HepG2 (cell line): Measurements from ENCODE around the gene MMAA. TPM values are rescaled to one million over a fixed set of nuclear protein-coding genes. Genes with fewer than 3 reads are reported as not detected.
A peak's percentile ranks its signal among the peaks of the same experiment; 100 is the strongest.

Experiments
- ATAC-seq: fragments of 200-7000 bp; cut with Tn5 transposase; 3 replicates; pipeline ENCODE4 v1.9.1; 2020; ENCODE audit warnings: mild to moderate bottlenecking, moderate library complexity
- Bru-seq: library from RNA; stranded (reverse); fragments of 400-500 nt; gene quantifications from one replicate; lab custom pipeline; 2021; lab: Mats Ljungman, UMichigan
- BruChase-seq, 2 experiments: library from RNA; stranded (reverse); fragments of 400-500 nt; gene quantifications; one replicate each; lab custom pipeline; 2021; lab: Mats Ljungman, UMichigan
- BruUV-seq: library from RNA; stranded (reverse); fragments of 400-500 nt; replicated peaks from 2 replicates; lab custom pipeline; 2021; lab: Mats Ljungman, UMichigan
- CTCF ChIA-PET: fragments of 300-600 bp; formaldehyde crosslinking; extraction: SDS; loops from one replicate; lab custom pipeline; 2021; ENCODE audit warnings: low total read pairs, inconsistent platforms, low intra/inter-chr PET ratio; lab: Yijun Ruan, JAX
- POLR2A ChIA-PET: fragments of 350-600 bp; sonication (Branson Sonifier 250); formaldehyde crosslinking; loops from one replicate; lab custom pipeline; 2020; ENCODE audit warnings: antibody characterized with exemption, inconsistent platforms; lab: Yijun Ruan, JAX
- DNase-seq: peaks from one replicate; pipeline ENCODE4 v3.0.0-alpha.2; 2015; ENCODE audit warnings: low spot score
- FAIRE-seq: peaks from 3 replicates; lab custom pipeline; 2011; peaks lifted over from hg19 to GRCh38; lab: Jason Lieb, UNC
- H2AFZ ChIP-seq: one replicate; pipeline ENCODE4 v1.6.1; 2011; ENCODE audit warnings: low read length, inconsistent platforms
- H3K27ac ChIP-seq: fragments of 300-600 bp; 3 replicates; pipeline ENCODE4 v1.8.0; 2011; ENCODE audit warnings: mixed run types, mild to moderate bottlenecking, mixed read lengths, low read length, inconsistent platforms; ENCODE audit not compliant: insufficient read depth; ENCODE audit errors: extremely low read length
- H3K27me3 ChIP-seq, 2 experiments: fragments of 200-600 bp in 1 of 2; 2 replicates in 1 of 2; 3 replicates in 1 of 2; pipeline versions ENCODE4 v1.6.0 to v1.8.0; 2011; ENCODE audit warnings: low read length in 2 of 2, mild to moderate bottlenecking in 2 of 2, moderate library complexity in 2 of 2, inconsistent platforms in 1 of 2; ENCODE audit not compliant: insufficient read depth in 2 of 2, control insufficient read depth in 1 of 2
- H3K36me3 ChIP-seq, 2 experiments: fragments of 200-600 bp in 1 of 2; replicated peaks in 1 of 2; 2 replicates in 1 of 2; 3 replicates in 1 of 2; pipeline versions ENCODE4 v1.5.1 to v1.8.0; 2011; ENCODE audit warnings: low read length in 2 of 2, inconsistent platforms in 1 of 2; ENCODE audit not compliant: insufficient read depth in 2 of 2, control insufficient read depth in 1 of 2
- H3K4me1 ChIP-seq: 2 replicates; pipeline ENCODE4 v1.5.1; 2012; ENCODE audit warnings: low read length, inconsistent platforms; ENCODE audit not compliant: insufficient read depth
- H3K4me2 ChIP-seq: 2 replicates; pipeline ENCODE4 v1.6.0; 2011; ENCODE audit warnings: low read depth, low read length, inconsistent platforms
- H3K4me3 ChIP-seq, 3 experiments: fragments of 200-600 bp in 1 of 3; sonication (generic), shearing (Covaris generic) in 1 of 3; replicated peaks in 1 of 3; 2 replicates each; pipeline ENCODE4 v1.5.1; 2011 to 2016; ENCODE audit warnings: low read length in 3 of 3, inconsistent platforms in 2 of 3, low read depth in 2 of 3, mild to moderate bottlenecking in 2 of 3, control low read depth in 1 of 3, mixed read lengths in 1 of 3; ENCODE audit not compliant: insufficient read depth in 1 of 3
- H3K79me2 ChIP-seq: one replicate; pipeline ENCODE4 v1.6.1; 2011; ENCODE audit warnings: low read length, inconsistent platforms; ENCODE audit not compliant: insufficient read depth
- H3K9ac ChIP-seq: 2 replicates; pipeline ENCODE4 v1.6.0; 2011; ENCODE audit warnings: mild to moderate bottlenecking, low read depth, low read length, inconsistent platforms; ENCODE audit not compliant: insufficient read depth
- H3K9me3 ChIP-seq: 2 replicates; pipeline ENCODE4 v1.5.1; 2012; ENCODE audit warnings: mild to moderate bottlenecking, low read length
- H4K20me1 ChIP-seq: 2 replicates; pipeline ENCODE4 v1.6.0; 2011; ENCODE audit warnings: inconsistent platforms, mild to moderate bottlenecking, low read length, moderate library complexity; ENCODE audit not compliant: insufficient read depth
- BORCS8-MEF2B ChIP-seq: sonication (generic); formaldehyde crosslinking; IDR thresholded peaks from 2 replicates; pipeline ENCODE4 v1.8.0; 2022; ENCODE audit warnings: mild to moderate bottlenecking, missing genetic modification reagents
- ZNF251 ChIP-seq: sonication (generic); formaldehyde crosslinking; IDR thresholded peaks from 2 replicates; pipeline ENCODE4 v1.9.0; 2021; ENCODE audit warnings: mild to moderate bottlenecking, missing genetic modification reagents
- ZNF550 ChIP-seq: sonication (generic); formaldehyde crosslinking; IDR thresholded peaks from 2 replicates; pipeline ENCODE4 v1.4.0; 2020; ENCODE audit warnings: mild to moderate bottlenecking, missing genetic modification reagents, borderline replicate concordance
- ZNF577 ChIP-seq: sonication (generic); formaldehyde crosslinking; IDR thresholded peaks from 2 replicates; pipeline ENCODE4 v1.4.0; 2020; ENCODE audit warnings: mild to moderate bottlenecking, low read depth, missing genetic modification reagents, borderline replicate concordance
- ZNF670 ChIP-seq: sonication (generic); formaldehyde crosslinking; IDR thresholded peaks from 2 replicates; pipeline ENCODE4 v1.8.0; 2022; ENCODE audit warnings: mild to moderate bottlenecking, missing genetic modification reagents, borderline replicate concordance
- WGBS: methylation state at CpG from one replicate; pipeline ENCODE4 v1.1.6; 2017; ENCODE audit warnings: low lambda C conversion rate; 5-methylcytosine and 5-hydroxymethylcytosine counted together
- in situ Hi-C: cut with HindIII; loops from 2 replicates; pipeline ENCODE4 v1.10.0; 2017; ENCODE audit warnings: low pct_unique_long_range_greater_than_20kb; ENCODE audit not compliant: extremely low pct_ligation_motif_present
- intact Hi-C: fragments of 100-400 bp; cut with micrococcal nuclease; formaldehyde crosslinking; loops from one replicate; pipeline ENCODE4 v1.10.0; 2022; ENCODE audit not compliant: unreplicated experiment
- long read RNA-seq, 2 experiments: library from RNA in 1 of 2; library from polyadenylated mRNA in 1 of 2; stranded (forward) in 1 of 2; unstranded in 1 of 2; transcript quantifications; one replicate each; pipeline ENCODE4 v2.0.0, GENCODE V29; 2019 to 2022
- polyA minus RNA-seq, 3 experiments: library from RNA; depleted of rRNA, polyadenylated mRNA; stranded (reverse); fragments of >200 nt; gene quantifications; 2 replicates each; pipeline ENCODE4 v1.2.3, GENCODE V29; 2011; ENCODE audit warnings: low replicate concordance in 1 of 3
- polyA plus RNA-seq, 8 experiments: library from polyadenylated mRNA; depleted of rRNA in 3 of 8; stranded (reverse) in 7 of 8; unstranded in 1 of 8; fragments of >200 nt; fragmentation: Illumina TruSeq in 4 of 8; extraction: Trizol in 4 of 8; gene quantifications; 2 replicates each; pipeline versions ENCODE4 v1.2.1 to v1.2.3, GENCODE V29; 2011 to 2016; ENCODE audit warnings: low read depth in 4 of 8, missing spikeins in 1 of 8, mixed read lengths in 1 of 8; ENCODE audit not compliant: insufficient read depth in 1 of 8
- total RNA-seq, 5 experiments: library from RNA; depleted of rRNA; stranded (reverse); fragments of >200 nt; fragmentation: Illumina TruSeq; extraction: Trizol; gene quantifications; 2 replicates each; pipeline ENCODE4 v1.2.3, GENCODE V29; 2016; ENCODE audit warnings: low read depth in 1 of 5
- TF ChIP-seq, protein P1 (sequence below): sonication (generic); formaldehyde crosslinking; conservative IDR thresholded peaks from 2 replicates; pipeline ENCODE4 v1.5.0; 2020; ENCODE audit warnings: missing genetic modification reagents
- TF ChIP-seq, protein P2 (sequence below): sonication (generic); formaldehyde crosslinking; IDR thresholded peaks from 2 replicates; pipeline ENCODE4 v1.8.1; 2023; ENCODE audit warnings: missing genetic modification reagents, inconsistent platforms, borderline replicate concordance
- TF ChIP-seq, protein P3 (sequence below), 2 experiments: sonication (generic) in 1 of 2; formaldehyde crosslinking in 1 of 2; IDR thresholded peaks; 2 replicates each; pipeline versions ENCODE4 v1.4.0 to v1.6.1; 2016 to 2020; ENCODE audit warnings: borderline replicate concordance in 1 of 2, low read depth in 1 of 2, mild to moderate bottlenecking in 1 of 2, missing genetic modification reagents in 1 of 2

Gene MMAA
- total RNA-seq (2016; rRNA removed; fragmentation: Illumina TruSeq; extraction: Trizol) (2.8 and 4.5 TPM in 2 replicates), polyA plus RNA-seq (2011; rRNA removed) (1.0 and 1.3 TPM in 2 replicates), polyA minus RNA-seq (2011; rRNA and poly(A)+ RNA removed; ENCODE audit: low replicate concordance) (0.68 and 1.2 TPM in 2 replicates), Bru-seq, nascent RNA (percentile 39 among the genes with signal in this experiment), BruChase-seq, experiment 1, labeled RNA remaining after a 6-hour chase (percentile 30 among the genes with signal in this experiment), BruChase-seq, experiment 2, labeled RNA remaining after a 2-hour chase (percentile 34 among the genes with signal in this experiment)
- 0.51 and 0.88 TPM in 2 replicates for total RNA-seq (2016; cell fraction: cytosol; rRNA removed; fragmentation: Illumina TruSeq; extraction: Trizol; ENCODE audit: low read depth)
- 2.8 and 4.1 TPM in 2 replicates for total RNA-seq (2016; cell fraction: insoluble cytoplasmic fraction; rRNA removed; fragmentation: Illumina TruSeq; extraction: Trizol)
- total RNA-seq (2016; cell fraction: membrane; rRNA removed; fragmentation: Illumina TruSeq; extraction: Trizol): 0.55 and 1.2 TPM in 2 replicates
- 1.7 and 2.1 TPM in 2 replicates for total RNA-seq (2016; cell fraction: nucleus; rRNA removed; fragmentation: Illumina TruSeq; extraction: Trizol)
- polyA plus RNA-seq (2011; cell fraction: cytosol; rRNA removed): 0.32 and 0.59 TPM in 2 replicates
- polyA plus RNA-seq (2011; cell fraction: nucleus; rRNA removed): 0.23 and 0.50 TPM in 2 replicates
- polyA plus RNA-seq (2012): 1.1 and 2.0 TPM in 2 replicates
- polyA plus RNA-seq (2016; cell fraction: cytosol; fragmentation: Illumina TruSeq; extraction: Trizol; ENCODE audit: low read depth): 0.37 and 0.38 TPM in 2 replicates
- polyA plus RNA-seq (2016; cell fraction: insoluble cytoplasmic fraction; fragmentation: Illumina TruSeq; extraction: Trizol; ENCODE audit: low read depth): 3.4 and 4.2 TPM in 2 replicates
- polyA plus RNA-seq (2016; cell fraction: membrane; fragmentation: Illumina TruSeq; extraction: Trizol; ENCODE audit: low read depth): 0.52 and 0.68 TPM in 2 replicates
- polyA plus RNA-seq (2016; cell fraction: nucleus; fragmentation: Illumina TruSeq; extraction: Trizol; ENCODE audit: insufficient read depth, low read depth): 1.9 and 2.2 TPM in 2 replicates
- polyA minus RNA-seq (2011; cell fraction: cytosol; rRNA and poly(A)+ RNA removed): 0.62 and 0.69 TPM in 2 replicates
- 1.2 and 3.2 TPM in 2 replicates for polyA minus RNA-seq (2011; cell fraction: nucleus; rRNA and poly(A)+ RNA removed)
- long read RNA-seq, experiment 1, full-length matches to known transcripts: 1 of 1 reads
- long read RNA-seq, experiment 1, partial matches to known transcripts: 0 of 1 reads
- long read RNA-seq, experiment 1, other reads (novel, unspliced or antisense): 0 of 1 reads
- long read RNA-seq, experiment 2, partial matches to known transcripts: 0 of 1 reads
- long read RNA-seq, experiment 2, other reads (novel, unspliced or antisense): 1 of 1 reads

DNA sequence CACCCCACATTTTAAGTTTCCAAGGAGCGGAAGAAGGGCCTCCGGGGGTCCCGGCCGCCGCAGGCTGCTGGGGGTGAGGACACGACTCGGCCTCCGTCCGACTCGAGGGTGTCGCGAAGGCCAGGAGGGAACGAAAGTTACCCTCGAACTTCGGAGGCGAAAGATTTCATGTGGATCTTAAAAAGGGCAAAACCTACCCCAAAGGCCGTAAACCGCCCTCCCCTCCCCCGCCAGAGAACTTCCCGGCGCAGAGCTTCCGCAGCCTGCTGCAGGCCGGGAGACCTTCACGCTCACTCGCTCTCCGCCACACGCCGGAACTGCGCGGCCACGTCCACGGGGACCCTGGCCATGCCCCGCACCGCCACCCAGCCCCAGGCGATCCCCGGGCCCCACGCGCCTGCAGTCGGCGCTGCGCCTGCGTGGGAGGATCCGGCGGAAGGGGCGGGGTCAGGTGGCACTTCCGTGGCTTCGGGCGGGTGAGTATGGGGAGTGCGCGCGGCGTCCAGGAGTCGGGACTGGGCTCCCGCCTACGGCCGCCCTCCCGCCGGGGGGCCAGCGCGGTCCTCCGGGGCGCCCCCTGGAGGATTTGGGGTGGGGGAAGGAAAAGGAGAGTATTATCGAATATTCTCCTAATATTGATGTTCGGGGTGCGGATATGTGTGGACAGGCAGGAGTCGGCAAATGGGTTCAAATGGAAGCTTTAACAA lies at the start of gene MMAA:
TSS of gene MMAA (plus strand) at position 454 of the 707 bp plus-strand sequence. CDS start 19,755 bp downstream, outside the sequence.
- intact Hi-C loops: loop anchor here (1.0 to 10.0 kb wide), 7 partner anchors 62 to 1444 kb away; partner anchors contain the start of genes OTUD4 and SMAD1
- Histone ChIP-seq H3K27ac (peak within 1 kb of the TSS; percentile 92), H3K36me3 (no peaks in the 10 kb centered on the region), H3K4me2 (peak within 1 kb of the TSS; percentile 76), H2AFZ (peak within 1 kb of the TSS; percentile 97), H3K9ac (peak within 1 kb of the TSS; percentile 98), H3K4me3 (peak within 1 kb of the TSS; percentile 80 to 91 (median 90)), H3K9me3 (no peaks in the 10 kb centered on the region), H3K4me1 (peaks cover 22% of the 10 kb centered on the region), H3K27me3 (no peaks in the 10 kb centered on the region; a peak in 1 of 5 replicates), H4K20me1 (no peaks in the 10 kb centered on the region), H3K79me2 (no peaks in the 10 kb centered on the region)
- DNase-seq (peak; percentile 83), ATAC-seq (peak; percentile 99), FAIRE-seq (no peak)
- CTCF ChIA-PET: no interaction called here
- BruUV-seq: no TSS peak
- 2% methylated on average over 32 of the region's 66 CpGs for WGBS
- POLR2A ChIA-PET: interaction anchor here (1.0 to 1.8 kb wide), 2 partner anchors 438 to 521 kb away, joined by 4 to 5 read pairs; partner anchors contain the start of genes ABCE1, ANAPC10 and OTUD4
- in situ Hi-C loops: loop anchor here (5.0 to 10.0 kb wide), 3 partner anchors 382 to 1444 kb away; no protein-coding TSS in a partner anchor
- peak; percentile 84 for TF ChIP-seq BORCS8-MEF2B (CRISPR knock-in tag)
- TF ChIP-seq, protein P1, sequence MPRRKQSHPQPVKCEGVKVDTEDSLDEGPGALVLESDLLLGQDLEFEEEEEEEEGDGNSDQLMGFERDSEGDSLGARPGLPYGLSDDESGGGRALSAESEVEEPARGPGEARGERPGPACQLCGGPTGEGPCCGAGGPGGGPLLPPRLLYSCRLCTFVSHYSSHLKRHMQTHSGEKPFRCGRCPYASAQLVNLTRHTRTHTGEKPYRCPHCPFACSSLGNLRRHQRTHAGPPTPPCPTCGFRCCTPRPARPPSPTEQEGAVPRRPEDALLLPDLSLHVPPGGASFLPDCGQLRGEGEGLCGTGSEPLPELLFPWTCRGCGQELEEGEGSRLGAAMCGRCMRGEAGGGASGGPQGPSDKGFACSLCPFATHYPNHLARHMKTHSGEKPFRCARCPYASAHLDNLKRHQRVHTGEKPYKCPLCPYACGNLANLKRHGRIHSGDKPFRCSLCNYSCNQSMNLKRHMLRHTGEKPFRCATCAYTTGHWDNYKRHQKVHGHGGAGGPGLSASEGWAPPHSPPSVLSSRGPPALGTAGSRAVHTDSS (CRISPR knock-in tag): no peak
- TF ChIP-seq, protein P2, sequence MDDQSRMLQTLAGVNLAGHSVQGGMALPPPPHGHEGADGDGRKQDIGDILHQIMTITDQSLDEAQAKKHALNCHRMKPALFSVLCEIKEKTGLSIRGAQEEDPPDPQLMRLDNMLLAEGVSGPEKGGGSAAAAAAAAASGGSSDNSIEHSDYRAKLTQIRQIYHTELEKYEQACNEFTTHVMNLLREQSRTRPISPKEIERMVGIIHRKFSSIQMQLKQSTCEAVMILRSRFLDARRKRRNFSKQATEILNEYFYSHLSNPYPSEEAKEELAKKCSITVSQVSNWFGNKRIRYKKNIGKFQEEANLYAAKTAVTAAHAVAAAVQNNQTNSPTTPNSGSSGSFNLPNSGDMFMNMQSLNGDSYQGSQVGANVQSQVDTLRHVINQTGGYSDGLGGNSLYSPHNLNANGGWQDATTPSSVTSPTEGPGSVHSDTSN: no peak
- TF ChIP-seq, protein P3, sequence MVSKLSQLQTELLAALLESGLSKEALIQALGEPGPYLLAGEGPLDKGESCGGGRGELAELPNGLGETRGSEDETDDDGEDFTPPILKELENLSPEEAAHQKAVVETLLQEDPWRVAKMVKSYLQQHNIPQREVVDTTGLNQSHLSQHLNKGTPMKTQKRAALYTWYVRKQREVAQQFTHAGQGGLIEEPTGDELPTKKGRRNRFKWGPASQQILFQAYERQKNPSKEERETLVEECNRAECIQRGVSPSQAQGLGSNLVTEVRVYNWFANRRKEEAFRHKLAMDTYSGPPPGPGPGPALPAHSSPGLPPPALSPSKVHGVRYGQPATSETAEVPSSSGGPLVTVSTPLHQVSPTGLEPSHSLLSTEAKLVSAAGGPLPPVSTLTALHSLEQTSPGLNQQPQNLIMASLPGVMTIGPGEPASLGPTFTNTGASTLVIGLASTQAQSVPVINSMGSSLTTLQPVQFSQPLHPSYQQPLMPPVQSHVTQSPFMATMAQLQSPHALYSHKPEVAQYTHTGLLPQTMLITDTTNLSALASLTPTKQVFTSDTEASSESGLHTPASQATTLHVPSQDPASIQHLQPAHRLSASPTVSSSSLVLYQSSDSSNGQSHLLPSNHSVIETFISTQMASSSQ (IDR thresholded peaks at IDR 0.05; ENCODE audit: low read depth): no peak; the same call in 1 of the 2 replicates
- TF ChIP-seq, protein P3 (CRISPR knock-in tag; IDR thresholded peaks at IDR 0.05; ENCODE audit: borderline replicate concordance): peak; percentile 80; the same call in 1 of the 2 replicates
- TF ChIP-seq ZNF670: peak; percentile 53; the same call in 1 of the 2 replicates
- TF ChIP-seq ZNF251 (CRISPR knock-in tag): no peak
- TF ChIP-seq ZNF550 (CRISPR knock-in tag): no peak; the same call in 1 of the 2 replicates
- TF ChIP-seq ZNF577 (CRISPR knock-in tag): no peak
